Activated gamma-delta T cell treated with anti-CD3 and anti-CD28 coated beads, Interleukin-2, amount 50 U/mL, for 16 hours (primary cell): ENCODE results near the gene CEMIP.

Source experiments
- DNase-seq: peaks from one replicate; pipeline ENCODE4 v3.0.0-alpha.2; 2020; ENCODE audit warnings: low read depth

Gene CEMIP

GRCh38 chr15:80822676-80823075, 43.5 kb downstream of the CEMIP start:
- no peak for DNase-seq

- DNase-seq, result no peak
Measured at GRCh38 chr15:80823120-80823519, 44.0 kb downstream of the CEMIP start.

- no peak for DNase-seq
Measured at GRCh38 chr15:80823995-80824394, 44.8 kb downstream of the CEMIP start.

- no peak for DNase-seq
Measured at GRCh38 chr15:80825361-80826030, 46.3 kb downstream of the CEMIP start.

- no peak for DNase-seq
Measured at GRCh38 chr15:80828796-80829195, 49.6 kb downstream of the CEMIP start.

- DNase-seq, result no peak
Measured at GRCh38 chr15:80830677-80831076, 51.5 kb downstream of the CEMIP start.

GRCh38 chr15:80831192-80831591, 52.0 kb downstream of the CEMIP start:
- no peak for DNase-seq

GRCh38 chr15:80831606-80832224, 52.5 kb downstream of the CEMIP start:
- no peak for DNase-seq

GRCh38 chr15:80832686-80833085, 53.5 kb downstream of the CEMIP start:
- DNase-seq, result no peak

GRCh38 chr15:80834402-80834801, 55.2 kb downstream of the CEMIP start:
- DNase-seq, result no peak

- DNase-seq, result no peak
Measured at GRCh38 chr15:80834906-80835305, 55.7 kb downstream of the CEMIP start.

- no peak for DNase-seq
Measured at GRCh38 chr15:80835336-80835735, 56.2 kb downstream of the CEMIP start.

- DNase-seq, result no peak
Measured at GRCh38 chr15:80836223-80836622, 57.1 kb downstream of the CEMIP start.

GRCh38 chr15:80837006-80837405, 57.8 kb downstream of the CEMIP start:
- no peak for DNase-seq

GRCh38 chr15:80838012-80838411, 58.8 kb downstream of the CEMIP start:
- DNase-seq, result no peak

GRCh38 chr15:80838666-80839065, 59.5 kb downstream of the CEMIP start:
- no peak for DNase-seq

- no peak for DNase-seq
Measured at GRCh38 chr15:80839764-80840130, 60.6 kb downstream of the CEMIP start.

GRCh38 chr15:80840182-80841130, 61.3 kb downstream of the CEMIP start:
- DNase-seq, result no peak

- DNase-seq, result no peak
Measured at GRCh38 chr15:80841541-80841940, 62.4 kb downstream of the CEMIP start.

GRCh38 chr15:80844011-80844732, 65.0 kb downstream of the CEMIP start:
- DNase-seq, result no peak

GRCh38 chr15:80846031-80846815, 67.1 kb downstream of the CEMIP start:
- no peak for DNase-seq
